GM12873 (cell line): ENCODE data around the gene RCL1.

Experiments used
- CTCF ChIP-seq: IDR thresholded peaks from 2 replicates; pipeline ENCODE4 v1.5.1; 2012; ENCODE audit warnings: low read depth, mild to moderate bottlenecking, moderate library complexity, low read length, control low read depth; ENCODE audit not compliant: insufficient read depth; ENCODE audit errors: missing control alignments

The RCL1 gene

DNA sequence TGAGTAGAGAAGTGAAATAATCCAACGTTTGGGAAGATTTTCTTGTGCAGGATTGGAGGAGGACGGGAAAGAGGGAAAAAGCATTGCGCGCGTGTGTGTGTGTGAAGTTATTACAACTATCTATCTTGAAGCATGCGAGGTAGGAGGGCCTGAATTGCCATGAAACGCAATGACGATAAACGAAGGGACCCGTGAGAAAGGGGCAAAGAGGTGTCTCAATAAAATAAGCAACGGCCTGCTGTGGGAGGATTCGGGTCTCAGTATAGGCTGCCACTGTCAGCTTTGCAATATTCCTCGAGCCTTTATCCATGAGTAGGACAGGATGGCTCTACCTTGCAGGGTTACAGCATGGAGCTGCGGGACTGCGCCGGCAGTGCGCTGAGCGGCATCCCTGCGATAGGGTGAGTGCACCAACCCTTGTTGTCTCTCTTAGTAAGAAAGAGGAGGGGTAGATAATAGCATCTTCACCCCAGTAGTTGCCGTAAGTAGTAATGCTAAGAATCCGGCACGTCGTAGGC lies 631 bp upstream of the RCL1 start:
- no peak for TF ChIP-seq CTCF

- TF ChIP-seq CTCF: no peak
These were observed 983 bp downstream of the RCL1 start for GRCh38 chr9:4793459-4794395.

DNA sequence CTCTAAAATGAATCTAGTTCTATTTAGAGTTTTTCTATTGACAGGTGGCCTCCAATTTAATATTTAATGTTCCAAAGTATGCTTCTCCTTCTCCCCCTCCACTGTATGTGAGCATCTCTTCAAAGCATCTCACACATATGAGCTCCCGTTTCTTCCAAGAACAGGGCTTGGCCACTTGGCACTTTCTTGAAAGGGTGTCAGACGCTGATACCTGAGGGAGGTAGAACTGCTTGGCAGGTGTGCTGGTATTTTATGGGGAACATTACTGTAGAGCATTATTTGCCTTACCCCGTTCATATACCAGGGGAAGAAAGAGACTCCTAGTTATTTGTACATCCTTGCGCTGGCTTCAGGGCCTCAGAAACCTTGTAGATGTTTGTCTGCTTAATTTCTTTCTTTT lies 1.9 kb downstream of the RCL1 start:
- no peak for TF ChIP-seq CTCF

- no peak for TF ChIP-seq CTCF
These were observed 3.8 kb downstream of the RCL1 start for GRCh38 chr9:4796530-4796929.

- peak; percentile 81 for TF ChIP-seq CTCF
These were observed 4.5 kb downstream of the RCL1 start for GRCh38 chr9:4796988-4797853.

- TF ChIP-seq CTCF: no peak
These were observed 5.1 kb downstream of the RCL1 start for GRCh38 chr9:4797854-4798150.
